ENCODE data around the gene SIK3. TPM values are rescaled to one million over a fixed set of nuclear protein-coding genes. Genes with fewer than 3 reads are reported as not detected.

The SIK3 gene
- total and polyA plus RNA-seq, 11 donors, result 11.8 to 67.4 (median 38.1) TPM

DNA sequence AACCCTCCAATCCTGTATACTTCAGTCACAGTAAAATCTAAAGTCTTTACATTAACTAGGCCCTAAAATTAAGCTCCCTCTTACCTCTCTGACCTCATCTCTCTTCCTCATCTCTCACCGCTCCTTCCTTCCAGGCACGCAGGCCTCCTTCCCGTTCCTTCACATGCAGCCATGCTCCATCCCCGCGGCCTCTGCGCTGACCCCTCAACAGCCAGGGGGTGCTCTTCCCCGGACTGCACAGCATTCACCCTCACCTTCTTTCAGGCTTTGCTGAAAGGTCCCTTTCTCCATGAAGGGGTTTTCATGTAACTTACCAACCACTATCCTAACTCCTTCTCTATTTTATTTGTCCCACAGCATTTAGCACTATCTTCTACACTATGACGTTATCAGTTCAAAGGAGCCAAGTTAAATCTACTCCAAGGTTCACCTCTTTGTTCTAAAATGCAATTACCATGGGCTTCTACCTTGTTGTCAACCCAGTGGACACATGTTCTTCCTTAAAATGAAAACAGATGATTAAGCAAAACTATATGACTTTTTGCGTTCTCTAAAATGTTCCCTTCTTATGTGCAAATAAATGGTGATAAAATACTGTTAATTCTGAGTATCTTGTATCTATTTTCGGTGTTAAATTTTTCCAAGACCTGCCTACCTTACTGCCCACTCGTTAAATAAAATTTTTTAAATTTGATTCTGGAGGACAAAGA, 203.0 kb downstream of the SIK3 start:
- H3K9me3 ChIP-seq, result peaks cover 0 to 5% (median 0%) of the 10 kb centered on the region in 12 donors
- peaks cover 0 to 12% (median 0%) of the 10 kb centered on the region in 12 donors for H3K4me1 ChIP-seq
- no peak overlapping the region for H3K4me3 ChIP-seq
- H3K36me3 ChIP-seq, result peaks cover 0 to 64% (median 49%) of the 10 kb centered on the region in 9 donors
- H3K27ac ChIP-seq, result no peak overlapping the region
- ATAC-seq (peak in 2 of 4 donors; percentile 61 to 86), DNase-seq (peak in 1 of 5 donors; percentile 24)
- intact Hi-C loops (cut with DNase I), result no loop called here
- H3K27me3 ChIP-seq, result no peaks in the 10 kb centered on the region
- WGBS, 4 donors, result 43 to 55% (median 51%) methylated on average over 11 of the region's 11 CpGs
- TF ChIP-seq POLR2A (IDR thresholded peaks at IDR 0.05), result no peak
- TF ChIP-seq, protein P1, sequence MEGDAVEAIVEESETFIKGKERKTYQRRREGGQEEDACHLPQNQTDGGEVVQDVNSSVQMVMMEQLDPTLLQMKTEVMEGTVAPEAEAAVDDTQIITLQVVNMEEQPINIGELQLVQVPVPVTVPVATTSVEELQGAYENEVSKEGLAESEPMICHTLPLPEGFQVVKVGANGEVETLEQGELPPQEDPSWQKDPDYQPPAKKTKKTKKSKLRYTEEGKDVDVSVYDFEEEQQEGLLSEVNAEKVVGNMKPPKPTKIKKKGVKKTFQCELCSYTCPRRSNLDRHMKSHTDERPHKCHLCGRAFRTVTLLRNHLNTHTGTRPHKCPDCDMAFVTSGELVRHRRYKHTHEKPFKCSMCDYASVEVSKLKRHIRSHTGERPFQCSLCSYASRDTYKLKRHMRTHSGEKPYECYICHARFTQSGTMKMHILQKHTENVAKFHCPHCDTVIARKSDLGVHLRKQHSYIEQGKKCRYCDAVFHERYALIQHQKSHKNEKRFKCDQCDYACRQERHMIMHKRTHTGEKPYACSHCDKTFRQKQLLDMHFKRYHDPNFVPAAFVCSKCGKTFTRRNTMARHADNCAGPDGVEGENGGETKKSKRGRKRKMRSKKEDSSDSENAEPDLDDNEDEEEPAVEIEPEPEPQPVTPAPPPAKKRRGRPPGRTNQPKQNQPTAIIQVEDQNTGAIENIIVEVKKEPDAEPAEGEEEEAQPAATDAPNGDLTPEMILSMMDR (IDR thresholded peaks at IDR 0.05), result peak; percentile 15 to 65 (median 39)

DNA sequence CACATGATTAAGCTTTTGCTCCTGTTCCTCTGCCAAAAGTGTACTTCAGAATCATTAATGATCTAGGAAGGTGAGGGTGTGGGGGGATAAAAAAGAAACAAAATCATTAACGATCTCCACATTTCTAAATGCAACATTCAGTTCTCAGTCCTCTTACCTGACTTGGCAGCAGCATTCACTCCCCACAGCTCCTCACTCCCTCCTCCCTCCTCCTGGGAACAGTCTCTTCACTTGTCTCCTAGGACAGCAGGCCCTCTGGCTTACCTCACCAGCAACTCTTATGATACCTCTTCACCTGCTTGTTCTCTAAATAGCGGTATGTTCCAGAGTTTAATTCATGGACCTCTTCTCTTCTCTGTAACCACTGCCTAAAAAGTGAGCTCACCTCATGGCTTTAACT, 204.3 kb downstream of the SIK3 start:
- intact Hi-C loops (cut with DNase I), result no loop called here
- H3K27me3 ChIP-seq, result no peaks in the 10 kb centered on the region
- WGBS, 4 donors, result 60 to 77% (median 69%) methylated on average over 2 of the region's 2 CpGs
- TF ChIP-seq, protein P1 (IDR thresholded peaks at IDR 0.05), result no peak
- TF ChIP-seq POLR2A (IDR thresholded peaks at IDR 0.05), result no peak
- H3K27ac ChIP-seq, result no peak overlapping the region
- no peak overlapping the region for H3K4me3 ChIP-seq
- H3K9me3 ChIP-seq, result no peaks in the 10 kb centered on the region
- ATAC-seq (no peak), DNase-seq (no peak)
- peaks cover 0 to 64% (median 49%) of the 10 kb centered on the region in 9 donors for H3K36me3 ChIP-seq
- peaks cover 0 to 12% (median under 1%) of the 10 kb centered on the region in 12 donors for H3K4me1 ChIP-seq

DNA sequence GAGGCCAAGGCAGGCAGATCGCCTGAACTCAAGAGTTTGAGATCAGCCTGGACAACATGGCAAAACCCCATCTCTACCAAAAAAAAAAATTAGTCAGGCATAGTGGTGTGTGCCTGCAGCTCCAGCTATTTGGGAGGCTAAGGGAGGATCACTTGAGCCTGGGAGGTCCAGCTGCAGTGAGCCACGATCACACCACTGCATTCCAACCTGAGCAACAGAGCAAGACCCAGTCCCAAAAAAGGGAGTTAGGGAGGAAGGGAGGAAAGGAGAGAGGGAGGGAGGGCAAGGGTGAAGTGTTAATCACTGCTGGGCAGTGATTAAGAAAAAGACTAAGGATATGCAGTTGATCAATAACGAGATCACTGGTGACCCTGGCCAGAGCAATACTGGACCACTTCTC, 204.8 kb downstream of the SIK3 start:
- no peak for DNase-seq
- Histone ChIP-seq H3K36me3 (peaks cover 0 to 64% (median 49%) of the 10 kb centered on the region in 9 donors), H3K4me3 (no peak overlapping the region), H3K27me3 (no peaks in the 10 kb centered on the region), H3K27ac (no peak overlapping the region), H3K9me3 (no peaks in the 10 kb centered on the region), H3K4me1 (peaks cover 0 to 12% (median 4%) of the 10 kb centered on the region in 12 donors)
- no peak for ATAC-seq
- intact Hi-C loops (cut with DNase I), result no loop called here
- WGBS, 4 donors, result 92 to 94% (median 94%) methylated on average over 3 of the region's 3 CpGs
- TF ChIP-seq POLR2A (IDR thresholded peaks at IDR 0.05), result no peak
- TF ChIP-seq, protein P1 (IDR thresholded peaks at IDR 0.05), result no peak

DNA sequence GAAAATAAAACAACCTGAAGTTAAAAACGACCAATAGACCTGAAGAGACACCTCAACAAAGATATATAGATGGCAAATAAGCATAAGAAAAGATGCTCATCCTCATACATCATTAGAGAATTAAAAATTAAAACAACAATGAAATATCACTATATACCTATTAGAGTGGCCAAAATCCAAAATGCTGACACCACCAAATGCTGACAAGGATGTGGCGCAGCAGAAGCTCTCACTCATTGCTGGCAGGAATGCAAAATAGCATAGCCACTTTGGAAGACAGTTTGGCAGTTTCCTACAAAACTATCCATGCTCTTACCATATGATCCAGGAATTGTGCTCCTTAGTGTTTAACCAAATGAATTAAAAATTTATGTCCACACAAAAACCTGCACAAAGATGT, 205.9 kb downstream of the SIK3 start:
- intact Hi-C loops (cut with DNase I), result no loop called here
- H3K27ac ChIP-seq, result no peak overlapping the region
- 86 to 92% (median 87%) methylated on average over 2 of the region's 2 CpGs for WGBS, 4 donors
- no peak overlapping the region for H3K4me3 ChIP-seq
- no peak for ATAC-seq
- H3K36me3 ChIP-seq, result peaks cover 0 to 64% (median 49%) of the 10 kb centered on the region in 9 donors
- no peak for DNase-seq
- no peak for TF ChIP-seq POLR2A (IDR thresholded peaks at IDR 0.05)
- TF ChIP-seq, protein P1 (IDR thresholded peaks at IDR 0.05), result no peak
- no peaks in the 10 kb centered on the region for H3K9me3 ChIP-seq
- H3K4me1 ChIP-seq, result peaks cover 0 to 18% (median 11%) of the 10 kb centered on the region in 12 donors
- H3K27me3 ChIP-seq, result no peaks in the 10 kb centered on the region

All from heart left ventricle (tissue), 16 donors.